VCaP (cell line): ENCODE results near the gene CHD2.
A peak's percentile ranks its signal among the peaks of the same experiment; 100 is the strongest.
"Not testable (repeated sequence)": the region's sequence is repeated elsewhere in the genome, so short reads cannot be mapped to it uniquely, and the experiment has no call there.

Experiments used
- H3K27ac ChIP-seq: fragments of 450-650 bp; 2 replicates; pipeline ENCODE4 v1.5.1; 2017
- TF ChIP-seq, protein P1 (sequence below): fragments of 450-650 bp; conservative IDR thresholded peaks from 2 replicates; pipeline ENCODE4 v1.5.1; 2017; ENCODE audit warnings: mild to moderate bottlenecking, moderate library complexity

The CHD2 gene

DNA sequence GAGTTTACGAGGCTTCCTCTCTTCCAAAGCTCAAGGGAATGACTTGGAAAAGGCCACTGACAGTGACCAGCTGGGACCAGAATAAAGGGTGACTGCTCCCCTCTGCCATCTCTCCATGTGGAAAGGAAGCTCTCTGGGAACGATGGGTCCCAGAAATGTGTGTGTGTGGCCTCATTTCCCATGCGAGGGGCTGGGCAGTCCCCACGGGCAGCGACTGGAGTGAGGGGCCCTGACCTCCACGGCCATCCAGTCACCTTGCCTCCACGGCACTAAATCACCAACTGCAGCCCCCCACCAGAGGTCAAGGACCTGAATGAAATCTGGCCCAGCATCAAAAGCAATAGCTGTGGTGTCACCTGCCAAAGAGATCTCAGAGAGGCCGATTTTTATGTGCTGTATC is 159.3 kb downstream of the CHD2 start:
- TF ChIP-seq, protein P1, sequence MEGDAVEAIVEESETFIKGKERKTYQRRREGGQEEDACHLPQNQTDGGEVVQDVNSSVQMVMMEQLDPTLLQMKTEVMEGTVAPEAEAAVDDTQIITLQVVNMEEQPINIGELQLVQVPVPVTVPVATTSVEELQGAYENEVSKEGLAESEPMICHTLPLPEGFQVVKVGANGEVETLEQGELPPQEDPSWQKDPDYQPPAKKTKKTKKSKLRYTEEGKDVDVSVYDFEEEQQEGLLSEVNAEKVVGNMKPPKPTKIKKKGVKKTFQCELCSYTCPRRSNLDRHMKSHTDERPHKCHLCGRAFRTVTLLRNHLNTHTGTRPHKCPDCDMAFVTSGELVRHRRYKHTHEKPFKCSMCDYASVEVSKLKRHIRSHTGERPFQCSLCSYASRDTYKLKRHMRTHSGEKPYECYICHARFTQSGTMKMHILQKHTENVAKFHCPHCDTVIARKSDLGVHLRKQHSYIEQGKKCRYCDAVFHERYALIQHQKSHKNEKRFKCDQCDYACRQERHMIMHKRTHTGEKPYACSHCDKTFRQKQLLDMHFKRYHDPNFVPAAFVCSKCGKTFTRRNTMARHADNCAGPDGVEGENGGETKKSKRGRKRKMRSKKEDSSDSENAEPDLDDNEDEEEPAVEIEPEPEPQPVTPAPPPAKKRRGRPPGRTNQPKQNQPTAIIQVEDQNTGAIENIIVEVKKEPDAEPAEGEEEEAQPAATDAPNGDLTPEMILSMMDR, result no peak
- H3K27ac ChIP-seq, result no peak overlapping the region

DNA sequence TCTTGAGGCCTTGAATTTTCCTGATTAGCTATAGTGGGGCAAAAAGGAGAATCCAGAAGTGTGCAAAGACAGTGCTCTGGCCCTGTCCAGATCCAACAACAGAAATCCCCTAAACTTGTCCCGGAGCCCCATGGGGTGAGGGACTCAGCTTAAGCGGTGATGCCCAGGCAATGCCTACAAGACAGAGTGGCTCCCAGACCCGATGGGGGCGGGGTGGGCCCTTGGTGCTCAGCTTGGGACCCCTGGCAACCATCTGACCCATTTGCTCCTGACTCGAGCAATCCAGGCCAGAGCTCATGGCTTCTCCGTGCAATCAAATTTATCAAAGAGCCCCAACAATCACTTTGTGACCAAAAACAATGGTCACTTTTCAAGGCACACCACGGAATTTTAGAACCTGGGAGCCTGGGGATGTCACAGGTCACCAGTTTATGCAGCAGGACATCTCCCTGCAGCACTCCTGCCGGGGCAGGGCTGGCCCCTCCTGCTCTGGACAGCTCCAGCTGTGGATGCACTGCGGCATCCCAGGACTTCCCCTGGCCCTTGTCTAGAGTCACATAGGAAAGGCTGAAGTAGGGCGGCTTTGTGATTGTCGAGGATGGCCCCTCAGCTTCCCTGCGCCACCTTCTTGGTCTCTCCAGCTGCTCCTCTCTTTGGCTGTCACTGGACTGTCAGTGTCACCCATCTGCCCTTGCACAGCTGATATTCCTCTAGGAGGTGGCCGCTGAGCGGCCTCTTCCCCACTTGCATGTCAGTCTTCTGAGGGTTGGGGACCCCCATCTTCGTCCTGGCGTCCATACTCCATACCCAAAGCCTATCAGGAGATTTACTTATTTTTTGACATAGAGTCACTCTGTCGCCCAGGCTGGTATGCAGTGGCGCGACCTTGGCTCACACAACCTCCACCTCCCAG is 160.5 kb downstream of the CHD2 start:
- H3K27ac ChIP-seq, result peak overlapping the region; percentile 85

DNA sequence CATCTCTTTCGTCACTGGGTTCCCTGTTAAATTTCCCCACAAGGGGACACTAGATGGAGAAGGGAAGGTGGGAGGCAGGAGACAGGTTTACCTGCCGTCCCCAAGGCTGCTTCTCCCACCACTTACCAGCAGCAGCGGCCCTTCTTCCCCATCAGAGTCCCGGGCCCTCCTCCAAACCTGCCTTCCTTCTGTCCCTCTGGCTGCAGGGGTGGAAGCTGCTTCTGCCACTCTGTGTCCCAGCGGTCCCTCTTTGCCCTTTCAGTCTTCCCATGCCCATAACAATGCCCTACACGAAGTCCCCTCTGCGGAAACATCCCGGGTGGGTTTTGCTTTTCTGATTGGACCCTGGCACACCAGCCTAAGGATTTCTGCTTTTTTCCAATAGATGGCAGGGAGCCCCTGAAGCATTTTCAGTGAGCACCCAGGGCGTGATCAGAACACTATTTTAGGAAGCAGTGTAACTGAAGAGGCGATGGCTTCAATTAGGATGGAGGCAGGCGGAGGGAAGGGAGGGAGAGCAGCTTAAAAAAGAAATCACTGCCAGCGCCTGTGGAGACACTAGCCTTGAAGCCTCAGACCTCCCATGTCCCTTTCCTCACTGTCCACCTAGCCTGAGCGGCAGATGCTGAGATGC is 162.6 kb downstream of the CHD2 start:
- H3K27ac ChIP-seq, result not testable (repeated sequence)

More for the DNA sequence above, 160.5 kb downstream of the CHD2 start:
- TF ChIP-seq, protein P1, result no peak

GRCh38 chr15:93063262-93063671 is 163.1 kb downstream of the CHD2 start:
- no peak overlapping the region for H3K27ac ChIP-seq
- TF ChIP-seq, protein P1, result no peak

- no peak overlapping the region for H3K27ac ChIP-seq
- TF ChIP-seq, protein P1, result no peak
Observed at GRCh38 chr15:93063796-93064690, 163.9 kb downstream of the CHD2 start.

DNA sequence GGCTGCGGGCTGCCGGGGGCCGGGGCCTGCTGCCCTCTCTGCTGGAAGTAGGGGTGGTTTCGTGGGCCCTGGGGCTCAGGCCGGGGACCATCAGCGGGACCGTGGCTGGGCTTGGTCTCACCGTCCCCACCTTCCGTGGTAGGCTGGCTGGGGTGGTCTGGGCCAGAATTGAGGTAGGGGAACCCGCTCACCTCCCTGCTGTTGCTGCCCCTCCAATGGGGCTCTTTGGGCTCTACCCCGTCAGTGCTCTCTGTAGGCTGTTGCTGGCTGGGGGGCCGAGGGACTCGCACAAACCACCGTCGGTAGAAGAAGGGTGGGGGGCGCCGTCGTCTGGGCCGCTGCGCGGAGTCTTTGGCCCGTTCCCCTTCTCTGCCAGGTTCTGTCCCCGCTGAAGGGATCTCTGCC is 165.5 kb downstream of the CHD2 start:
- no peak overlapping the region for H3K27ac ChIP-seq

DNA sequence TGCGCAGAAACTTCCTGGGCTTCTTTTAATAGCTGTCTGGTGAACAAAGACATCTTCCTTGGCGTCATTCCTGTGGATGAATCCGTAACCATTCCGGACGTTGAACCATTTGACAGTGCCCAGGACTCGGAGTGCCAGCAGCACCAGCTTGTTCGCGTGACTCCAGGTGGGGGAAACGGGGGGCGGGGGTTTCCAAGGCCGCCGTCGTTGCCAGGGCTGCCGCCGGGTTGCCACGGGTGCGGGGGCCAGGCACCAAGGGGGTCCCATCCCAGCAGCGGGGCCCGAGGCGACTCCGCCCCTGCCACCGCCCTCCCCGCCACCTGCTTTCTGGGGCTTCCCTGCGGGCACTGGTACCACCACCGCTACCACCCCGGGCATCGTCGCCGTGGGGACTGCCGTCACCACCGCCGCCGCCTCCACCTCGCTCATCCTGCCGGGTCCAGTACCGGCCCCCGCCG is 166.1 kb downstream of the CHD2 start:
- TF ChIP-seq, protein P1, result no peak
- no peak overlapping the region for H3K27ac ChIP-seq

More for the DNA sequence above, 165.5 kb downstream of the CHD2 start:
- TF ChIP-seq, protein P1, result no peak
